ENCODE measurements around the gene RFFL. TPM values are rescaled to one million over a fixed set of nuclear protein-coding genes. Genes with fewer than 3 reads are reported as not detected.
A peak's percentile ranks its signal among the peaks of the same experiment; 100 is the strongest.

The RFFL gene
- total and polyA plus RNA-seq, 9 of the 15 experiments (the other 6 are each of a cell fraction or from before 2014, with no cell fraction given), result 3.4 to 18.1 (median 12.8) TPM

DNA sequence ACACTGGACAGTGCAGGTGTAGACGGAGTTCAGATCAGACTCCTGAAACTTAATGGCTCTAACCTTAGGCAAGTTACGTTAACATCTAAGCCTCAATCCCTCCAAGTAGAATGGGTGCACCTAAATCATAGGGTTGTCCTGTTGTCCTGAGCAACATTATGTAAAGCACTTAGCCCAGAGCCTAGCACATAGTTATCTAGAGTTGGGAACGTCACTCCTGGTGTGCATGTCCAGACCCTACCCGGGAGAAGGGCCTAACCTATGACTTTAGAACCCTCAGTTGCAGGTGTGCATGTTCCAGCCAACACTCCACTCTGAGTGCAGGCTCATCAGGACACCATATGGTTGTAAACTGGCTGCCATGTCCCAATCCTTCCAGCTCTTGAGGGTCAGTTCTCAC lies 57.2 kb downstream of the RFFL start:
- peaks cover 78% of the 10 kb centered on the region for H3K36me3 ChIP-seq (ENCODE audit: control insufficient read depth, insufficient read depth, low read length)
- FAIRE-seq, result no peak

More for the DNA sequence above, 57.2 kb downstream of the RFFL start:
- H3K4me3 ChIP-seq, result no peak overlapping the region
- TF ChIP-seq POLR2A (conservative IDR thresholded peaks at IDR 0.05) (peak; percentile 35; the same call in 1 of the 2 replicates), TCF3 (CRISPR knock-in tag; IDR thresholded peaks at IDR 0.05) (no peak), CEBPB (tag; IDR thresholded peaks at IDR 0.05) (no peak), HDAC6 (IDR thresholded peaks at IDR 0.05; ENCODE audit: low read depth, low read length) (no peak), PHB2 (IDR thresholded peaks at IDR 0.05; ENCODE audit: low read depth) (no peak)
- TF ChIP-seq, protein P1, sequence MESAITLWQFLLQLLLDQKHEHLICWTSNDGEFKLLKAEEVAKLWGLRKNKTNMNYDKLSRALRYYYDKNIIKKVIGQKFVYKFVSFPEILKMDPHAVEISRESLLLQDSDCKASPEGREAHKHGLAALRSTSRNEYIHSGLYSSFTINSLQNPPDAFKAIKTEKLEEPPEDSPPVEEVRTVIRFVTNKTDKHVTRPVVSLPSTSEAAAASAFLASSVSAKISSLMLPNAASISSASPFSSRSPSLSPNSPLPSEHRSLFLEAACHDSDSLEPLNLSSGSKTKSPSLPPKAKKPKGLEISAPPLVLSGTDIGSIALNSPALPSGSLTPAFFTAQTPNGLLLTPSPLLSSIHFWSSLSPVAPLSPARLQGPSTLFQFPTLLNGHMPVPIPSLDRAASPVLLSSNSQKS (CRISPR knock-in tag; IDR thresholded peaks at IDR 0.05), result no peak
- TF ChIP-seq, protein P2, sequence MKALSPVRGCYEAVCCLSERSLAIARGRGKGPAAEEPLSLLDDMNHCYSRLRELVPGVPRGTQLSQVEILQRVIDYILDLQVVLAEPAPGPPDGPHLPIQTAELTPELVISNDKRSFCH (CRISPR knock-in tag; IDR thresholded peaks at IDR 0.05), result no peak
- TF ChIP-seq, protein P2 (tag; IDR thresholded peaks at IDR 0.05), result no peak
- ATAC-seq (peak; percentile 24), DNase-seq (ENCODE audit: extremely low read depth in 1 of 4, low spot score in 3 of 4) (no peak)
- H3K9me1 ChIP-seq (ENCODE audit: control insufficient read depth, insufficient read depth, low read length), result no peaks in the 10 kb centered on the region
- ChIA-PET CTCF (ENCODE audit: low intra/inter-chr PET ratio) (no interaction called here), POLR2A (interaction anchor here (0.6 to 1.2 kb wide), 4 partner anchors 10 to 124 kb away, joined by 3 to 5 read pairs (median 3); no protein-coding TSS in a partner anchor)
- H3K27me3 ChIP-seq (ENCODE audit: control insufficient read depth in 2 of 2, insufficient read depth in 2 of 2, low read length in 2 of 2), result no peaks in the 10 kb centered on the region
- no peaks in the 10 kb centered on the region for H3K9me3 ChIP-seq (replicated peaks; ENCODE audit: control insufficient read depth, insufficient read depth, low read depth, low read length)
- no TSS peak for BruUV-seq (replicated peaks)
- in situ Hi-C loops (cut with MboI) (no loop called here), intact Hi-C loops (cut with micrococcal nuclease) (no loop called here)
- H4K20me1 ChIP-seq (replicated peaks; ENCODE audit: control insufficient read depth, insufficient read depth, low read length), result no peaks in the 10 kb centered on the region
- no peak overlapping the region for H2AFZ ChIP-seq (ENCODE audit: low read depth, low read length)
- 62% methylated on average over 3 of the region's 4 CpGs for WGBS (ENCODE audit: insufficient coverage, low coverage, missing lambda C conversion rate)
- H3K79me2 ChIP-seq (ENCODE audit: control insufficient read depth, insufficient read depth, low read length), result no peaks in the 10 kb centered on the region
- H3K4me2 ChIP-seq (ENCODE audit: insufficient read depth, low read length), result no peak overlapping the region
- peaks cover 0 to 3% of the 10 kb centered on the region in 2 experiments; a peak in 1 of 5 replicates for H3K4me1 ChIP-seq (replicated peaks in 1 of 2; ENCODE audit: control insufficient read depth in 2 of 2, insufficient read depth in 2 of 2, low read length in 2 of 2)
- no peak overlapping the region for H3K27ac ChIP-seq (ENCODE audit: extremely low read depth, low read depth, low read length)
- H3K9ac ChIP-seq (ENCODE audit: insufficient read depth in 1 of 2, low read depth in 2 of 2, low read length in 2 of 2), result no peak overlapping the region

Data from K562 (cell line).